ENCODE measurements around the gene CFAP119.

CFAP119 gene

GRCh38 chr16:30785126-30786106 is 23.6 kb upstream of the CFAP119 start:
- peak overlapping the region; percentile 89 for H3K4me3 ChIP-seq
- no peak for DNase-seq (ENCODE audit: low spot score)
- H3K27ac ChIP-seq: peak overlapping the region in 1 of 2 donors; percentile 91
- no peak for TF ChIP-seq CTCF (IDR thresholded peaks at IDR 0.05)

- no peak for TF ChIP-seq CTCF (IDR thresholded peaks at IDR 0.05)
- DNase-seq (ENCODE audit: low spot score): no peak
- Histone ChIP-seq H3K4me3 (no peak overlapping the region), H3K27ac (no peak overlapping the region)
Measured at GRCh38 chr16:30784215-30784614, 22.4 kb upstream of the CFAP119 start.

GRCh38 chr16:30783280-30784109 is 21.6 kb upstream of the CFAP119 start:
- TF ChIP-seq CTCF (IDR thresholded peaks at IDR 0.05): no peak
- H3K4me3 ChIP-seq: no peak overlapping the region
- H3K27ac ChIP-seq: no peak overlapping the region
- no peak for DNase-seq (ENCODE audit: low spot score)

- Histone ChIP-seq H3K4me3 (no peak overlapping the region), H3K27ac (no peak overlapping the region)
- TF ChIP-seq CTCF (IDR thresholded peaks at IDR 0.05): no peak
- no peak for DNase-seq (ENCODE audit: low spot score)
Measured at GRCh38 chr16:30782486-30783279, 20.8 kb upstream of the CFAP119 start.

GRCh38 chr16:30780549-30780948 is 18.7 kb upstream of the CFAP119 start:
- DNase-seq (ENCODE audit: low spot score): no peak
- Histone ChIP-seq H3K4me3 (no peak overlapping the region), H3K27ac (no peak overlapping the region)
- no peak for TF ChIP-seq CTCF (IDR thresholded peaks at IDR 0.05)

- DNase-seq (ENCODE audit: low spot score): no peak
Measured at GRCh38 chr16:30780021-30780420, 18.2 kb upstream of the CFAP119 start.

More at GRCh38 chr16:30780021-30780420, 18.2 kb upstream of the CFAP119 start:
- TF ChIP-seq CTCF (IDR thresholded peaks at IDR 0.05): no peak
- no peak overlapping the region for H3K4me3 ChIP-seq
- no peak overlapping the region for H3K27ac ChIP-seq

All from coronary artery (tissue), 2 donors.